D721Med (cell line): ENCODE measurements around the gene DNAL1.

Experiments used
- DNase-seq: peaks from one replicate; pipeline ENCODE4 v3.0.0; 2011; ENCODE audit warnings: low spot score; ENCODE audit not compliant: insufficient read length
- FAIRE-seq: peaks from 2 replicates; lab custom pipeline; 2011; peaks lifted over from hg19 to GRCh38; lab: Jason Lieb, UNC
- CTCF ChIP-seq: IDR thresholded peaks from 2 replicates; pipeline ENCODE4 v1.5.1; 2012; ENCODE audit warnings: mild to moderate bottlenecking, control low read depth; ENCODE audit not compliant: insufficient read depth; ENCODE audit errors: missing control alignments

DNAL1 gene

GRCh38 chr14:73729556-73730265 lies 84.9 kb downstream of the DNAL1 start:
- no peak for FAIRE-seq
- no peak for TF ChIP-seq CTCF
- no peak for DNase-seq

- FAIRE-seq, result no peak
- no peak for DNase-seq
- TF ChIP-seq CTCF, result no peak
These were observed 86.3 kb downstream of the DNAL1 start for GRCh38 chr14:73731111-73731510.

GRCh38 chr14:73732006-73732405 lies 87.2 kb downstream of the DNAL1 start:
- no peak for FAIRE-seq
- DNase-seq, result no peak

GRCh38 chr14:73736842-73737241 lies 92.1 kb downstream of the DNAL1 start:
- FAIRE-seq, result no peak
- no peak for DNase-seq
- TF ChIP-seq CTCF, result no peak

More at GRCh38 chr14:73732006-73732405, 87.2 kb downstream of the DNAL1 start:
- TF ChIP-seq CTCF, result no peak

- DNase-seq, result no peak
- TF ChIP-seq CTCF, result no peak
- FAIRE-seq, result no peak
These were observed 93.9 kb downstream of the DNAL1 start for GRCh38 chr14:73738518-73739173.

GRCh38 chr14:73739174-73739898 lies 94.5 kb downstream of the DNAL1 start:
- FAIRE-seq (no peak), DNase-seq (no peak)
- TF ChIP-seq CTCF, result no peak
